SHP77 (cell line): ENCODE data around the gene LRFN2.

Source experiments
- DNase-seq, 2 experiments: peaks; one replicate each; lab custom pipeline; 2025; lab: John Stamatoyannopoulos, UW

The LRFN2 gene

DNA sequence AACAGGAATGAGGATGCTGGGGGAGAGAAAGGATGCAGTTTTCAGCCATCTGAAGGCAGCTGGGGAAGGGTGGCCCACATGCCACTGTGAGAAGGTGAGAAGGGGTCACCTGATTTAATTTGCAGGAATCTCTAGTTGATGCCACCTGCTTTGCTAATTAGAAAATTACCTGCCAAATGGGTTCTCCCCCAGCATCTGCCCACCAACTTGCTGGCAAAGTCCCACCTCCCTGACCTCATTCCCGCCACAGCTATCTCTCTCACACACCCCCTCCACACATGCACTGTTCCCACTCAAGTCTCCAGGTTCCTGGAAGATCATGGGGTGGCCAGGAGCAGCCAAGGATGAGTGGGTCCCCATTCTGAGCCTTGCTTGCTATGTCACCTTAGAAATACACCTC, 70.7 kb downstream of the LRFN2 start:
- DNase-seq: no peak

DNA sequence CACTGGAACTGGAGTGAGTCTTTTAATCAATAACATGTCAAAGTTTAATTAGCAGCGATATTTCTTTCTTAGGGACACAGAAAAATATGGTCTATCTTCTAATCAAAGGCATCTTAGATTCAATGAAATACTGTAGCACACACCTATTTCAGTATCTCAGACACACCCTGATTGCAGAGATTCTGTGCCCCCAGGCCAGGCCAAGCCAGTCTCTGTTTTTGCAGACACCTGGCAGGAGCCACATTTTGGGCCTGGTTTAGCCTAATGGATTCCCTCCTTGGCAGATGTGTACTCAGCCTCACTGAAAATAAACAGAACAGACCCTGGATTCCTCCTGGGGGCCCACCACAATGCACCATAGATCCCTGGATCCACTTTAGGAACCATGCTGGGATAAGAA, 74.8 kb downstream of the LRFN2 start:
- DNase-seq: no peak

GRCh38 chr6:40511884-40512283, 75.3 kb downstream of the LRFN2 start:
- DNase-seq: no peak

DNA sequence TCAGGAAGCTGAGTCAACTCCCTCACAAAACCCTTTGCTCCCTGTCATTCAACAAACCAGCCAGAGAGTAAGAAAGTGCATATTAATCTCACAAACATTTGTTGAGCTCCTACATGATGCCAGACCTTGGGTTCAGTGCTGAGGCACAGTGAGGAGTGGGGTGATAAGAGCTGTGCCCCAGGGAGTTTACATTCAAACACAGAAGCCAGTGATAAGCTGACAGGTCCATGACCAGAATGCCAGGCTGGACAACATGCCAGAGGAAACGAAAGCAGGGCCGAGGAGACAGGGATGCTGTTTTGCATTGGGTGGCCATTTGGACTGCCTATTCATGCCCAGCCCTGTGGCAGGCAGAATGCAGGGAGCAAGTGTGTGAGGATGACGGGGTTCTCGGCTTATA, 76.7 kb downstream of the LRFN2 start:
- no peak for DNase-seq

GRCh38 chr6:40509716-40510260, 77.4 kb downstream of the LRFN2 start:
- DNase-seq: no peak

GRCh38 chr6:40509086-40509485, 78.1 kb downstream of the LRFN2 start:
- DNase-seq: no peak

DNA sequence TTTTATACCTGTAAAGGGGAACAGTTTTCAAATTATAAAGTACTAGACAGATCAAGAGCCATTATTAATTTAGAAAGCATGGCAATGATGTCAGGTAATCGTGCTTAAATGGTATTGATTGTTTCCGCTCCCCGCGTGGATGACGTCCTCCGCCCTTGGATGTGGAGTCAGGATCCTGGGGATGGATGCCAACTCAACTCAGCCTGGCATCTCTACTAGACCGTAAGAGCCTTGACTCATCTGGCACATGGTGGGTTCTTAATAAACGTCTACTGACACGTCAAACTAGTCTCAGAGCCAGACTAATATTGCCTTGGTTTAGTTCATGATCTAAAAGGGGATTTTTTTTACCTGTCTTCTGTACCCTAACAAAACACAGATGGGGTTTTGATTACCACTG, 80.2 kb downstream of the LRFN2 start:
- no peak for DNase-seq

DNA sequence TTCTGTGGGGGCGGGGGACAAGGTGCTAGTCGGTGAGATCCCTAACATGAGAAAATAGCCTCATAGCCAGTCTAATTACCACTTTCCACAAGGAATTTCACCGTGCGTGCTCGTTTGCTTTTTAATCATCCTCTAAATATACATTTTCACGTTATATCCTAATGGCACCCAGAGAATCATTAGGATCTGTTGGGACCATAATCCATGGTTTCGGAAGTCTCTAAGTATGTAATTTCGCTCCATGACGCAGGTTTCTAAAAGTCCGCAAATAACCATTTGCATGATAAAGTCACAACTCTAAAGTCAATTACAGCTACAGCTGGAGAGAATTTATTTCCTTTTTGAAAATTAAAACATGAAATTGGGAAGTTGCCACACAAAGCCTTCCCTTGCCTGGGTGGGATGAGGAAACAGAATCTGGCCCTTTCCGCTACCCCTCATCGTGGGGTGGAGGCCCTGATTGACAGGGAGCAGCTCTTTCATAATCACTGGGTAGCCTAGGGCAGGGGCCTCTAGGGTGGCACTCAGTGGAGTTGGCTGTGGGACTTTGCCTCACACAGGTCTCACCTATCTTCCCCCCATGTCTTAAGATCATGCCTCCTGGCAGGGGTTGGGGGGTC, 81.9 kb downstream of the LRFN2 start:
- DNase-seq: no peak

DNA sequence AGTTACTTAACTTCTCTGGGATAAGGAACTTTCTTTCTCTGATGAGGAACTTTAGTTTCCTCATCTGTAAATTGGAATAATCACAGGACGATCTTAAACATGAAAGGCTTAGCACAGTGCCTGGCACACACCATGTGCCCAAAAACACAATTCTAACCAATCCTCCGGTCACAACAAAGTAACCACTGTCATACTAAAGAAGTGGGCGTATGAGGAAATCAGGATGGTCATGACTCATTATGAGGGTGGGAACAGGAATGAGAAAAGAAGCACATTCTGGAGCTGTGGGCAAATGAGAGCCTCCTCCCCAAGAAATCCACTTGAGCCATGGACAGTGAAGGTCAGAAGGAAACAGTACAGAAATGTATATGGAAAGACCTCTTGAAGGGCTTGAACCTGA, 82.9 kb downstream of the LRFN2 start:
- no peak for DNase-seq

- no peak for DNase-seq
These were observed 86.9 kb downstream of the LRFN2 start for GRCh38 chr6:40500227-40500626.

GRCh38 chr6:40499215-40499614, 87.9 kb downstream of the LRFN2 start:
- no peak for DNase-seq

GRCh38 chr6:40498148-40498547, 89.0 kb downstream of the LRFN2 start:
- no peak for DNase-seq

- no peak for DNase-seq
These were observed 95.0 kb downstream of the LRFN2 start for GRCh38 chr6:40492187-40492586.

DNA sequence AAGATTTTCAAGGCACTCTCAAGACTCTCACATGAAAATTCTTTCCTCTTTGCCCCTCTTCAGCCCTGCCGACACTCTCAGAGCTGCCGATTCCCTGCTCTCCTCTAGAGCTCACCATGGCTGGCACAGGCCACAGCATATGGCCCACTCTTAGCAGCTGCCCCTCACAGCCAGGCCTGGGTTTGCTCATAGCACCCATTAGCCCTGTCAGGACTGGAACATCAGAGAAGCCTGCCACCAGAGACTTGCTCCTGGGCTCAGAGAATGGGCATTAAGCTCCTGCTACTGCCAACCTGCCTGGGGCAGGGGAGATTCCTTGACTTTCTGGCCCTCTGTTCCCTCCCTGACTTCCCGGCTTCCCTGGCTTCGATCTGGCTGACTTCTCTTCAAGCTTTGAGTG, 96.7 kb downstream of the LRFN2 start:
- DNase-seq: no peak

GRCh38 chr6:40489798-40490197, 97.4 kb downstream of the LRFN2 start:
- DNase-seq: no peak

DNA sequence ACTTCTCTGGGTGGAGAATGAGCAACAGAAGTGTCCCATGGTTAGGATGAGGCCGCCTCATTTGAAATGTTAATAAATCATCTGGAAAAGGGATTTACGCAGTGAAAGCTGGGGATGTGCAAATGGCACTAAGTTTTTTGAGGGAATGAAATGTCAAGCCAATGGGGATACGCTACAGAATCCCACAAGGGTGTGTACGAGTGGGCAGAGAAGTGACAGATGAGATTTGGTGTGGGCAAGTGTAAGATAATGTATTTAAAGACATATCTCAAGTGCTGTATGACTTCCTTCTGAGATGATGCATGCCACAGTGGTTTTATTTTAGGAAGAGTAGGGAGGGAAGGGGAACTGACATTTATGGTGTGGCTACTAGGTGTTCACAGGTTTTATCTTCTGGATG, 100.6 kb downstream of the LRFN2 start:
- no peak for DNase-seq

- no peak for DNase-seq
These were observed 101.4 kb downstream of the LRFN2 start for GRCh38 chr6:40485795-40486194.

DNA sequence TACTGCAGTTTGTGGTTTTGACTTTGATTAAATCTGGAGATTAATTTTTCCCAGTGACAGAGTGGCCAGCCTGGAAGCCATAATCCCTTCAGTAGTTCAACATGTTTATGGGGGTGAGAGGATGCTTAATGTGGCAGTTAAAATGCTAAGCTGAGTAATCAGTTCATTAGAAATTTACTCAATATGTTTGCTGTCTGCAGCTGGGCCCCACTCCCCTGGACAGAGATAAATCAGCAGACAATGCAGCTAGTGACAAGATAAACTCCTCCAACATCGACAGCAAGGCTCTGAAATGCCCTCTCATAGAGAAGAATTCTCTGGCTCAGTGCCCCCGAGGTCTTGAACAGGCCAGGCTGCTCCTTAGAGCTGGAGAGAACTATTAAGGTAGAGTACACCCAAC, 101.9 kb downstream of the LRFN2 start:
- DNase-seq: peak in 1 of 2 experiments; percentile 17

GRCh38 chr6:40484066-40484465, 103.1 kb downstream of the LRFN2 start:
- no peak for DNase-seq

DNA sequence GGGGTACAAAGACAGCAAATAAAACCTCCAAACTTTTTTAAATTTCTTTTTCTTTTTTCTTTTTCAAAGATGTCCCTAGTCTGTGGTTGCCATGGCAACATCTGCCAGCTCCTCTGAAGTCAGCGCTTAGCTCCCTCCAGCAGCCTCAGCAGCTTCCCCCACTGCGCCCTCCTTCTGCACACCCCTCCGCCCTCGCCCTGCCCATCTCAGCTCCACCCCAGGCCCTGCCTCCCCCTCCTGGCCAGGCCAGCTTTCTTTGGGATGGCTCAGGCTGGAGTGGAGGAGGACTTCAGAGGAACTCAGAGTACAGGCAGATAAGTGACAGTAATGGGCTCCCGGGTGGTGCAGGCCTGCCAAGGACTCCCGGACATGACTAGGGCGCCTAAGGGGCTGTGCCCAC, 104.6 kb downstream of the LRFN2 start:
- DNase-seq: no peak

DNA sequence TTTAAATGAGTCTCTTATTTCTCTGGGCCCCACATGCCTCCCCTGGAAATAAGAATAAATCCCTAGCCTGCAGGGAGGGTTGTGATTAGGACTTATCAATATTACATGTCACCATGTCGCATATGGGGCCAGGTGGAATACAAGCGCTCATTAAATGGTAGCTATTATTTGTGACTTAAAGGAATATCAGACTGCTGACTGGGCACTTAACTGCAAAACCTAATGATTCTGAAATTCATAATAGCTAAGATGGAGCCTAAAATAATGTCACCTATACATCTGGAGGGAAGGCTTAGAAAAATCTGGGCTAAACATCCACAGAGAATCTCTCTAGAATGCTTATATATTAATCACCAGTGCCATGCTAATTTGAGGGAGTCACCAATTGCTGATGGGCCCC, 106.5 kb downstream of the LRFN2 start:
- no peak for DNase-seq

DNA sequence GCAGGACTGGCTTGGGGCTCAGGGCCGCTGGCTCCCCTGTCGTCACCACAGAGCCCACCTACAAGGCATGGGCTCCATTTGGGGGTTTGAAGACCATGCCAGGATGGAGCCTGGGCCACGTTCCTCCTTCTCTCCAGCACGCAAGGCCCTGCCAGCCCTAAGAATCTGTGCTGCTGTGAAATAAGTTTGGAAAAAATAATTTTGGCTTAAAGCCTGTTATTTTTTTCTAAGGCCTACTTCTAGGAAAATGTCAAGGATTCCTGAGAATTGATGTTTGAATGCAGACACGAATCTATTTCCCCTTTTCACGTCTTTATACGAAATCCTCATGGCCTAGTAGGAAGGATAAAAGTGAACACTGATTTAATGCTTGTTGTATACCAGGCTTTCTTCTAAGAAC, 107.5 kb downstream of the LRFN2 start:
- no peak for DNase-seq

GRCh38 chr6:40477246-40478126, 109.7 kb downstream of the LRFN2 start:
- DNase-seq: peak in 1 of 2 experiments; percentile 33
